Heart left ventricle (tissue), 13 donors: Measurements from ENCODE around the gene TMEM50A.
"Not testable (repeated sequence)": the region's sequence is repeated elsewhere in the genome, so short reads cannot be mapped to it uniquely, and the experiment has no call there.

ENCODE experiments used
- CTCF ChIP-seq, 12 donors: fragments of 200-600 bp; sonication (generic) in 4 of 12; IDR thresholded peaks; one replicate each; pipeline versions ENCODE4 v1.5.0 to v1.8.0; 2018 to 2022; ENCODE audit warnings: antibody characterized with exemption in 12 of 12, mild to moderate bottlenecking in 5 of 12
- POLR2A ChIP-seq, 2 donors: fragments of 450-650 bp; IDR thresholded peaks; one replicate each; pipeline ENCODE4 v1.6.1; 2017; ENCODE audit warnings: antibody characterized with exemption in 2 of 2, mild to moderate bottlenecking in 2 of 2, moderate library complexity in 2 of 2
- donor health status: ischemic (EF 13 %, LVEDD 7.1; RV severe dilation, severe dysfunction).
- donor health status: DM: no; HTN: yes; CAD: no.
- donor health status: DM: no; HTN: no; CAD: no.
- donor health status: ischemic (EF 25% LVEDD 6.9; RV normal size, moderate dysfunction).
- donor health status: ischemic (EF 25% LVEDD 5.7; RV mildly dilated, moderate dysfunction).
- donor health status: ischemic (EF 35%, LVEDD 5.7; RV mildly dilated, moderate dysfunction).
- donor health status: nonischemic (EF 11% LVEDD 7.7; RV severe dilation, severe dysfunction).
- donor health status: DM: yes; HTN: yes; CAD: no.
- donor health status: PGD.
- donor health status: ischemic (EF 29% LVEDD 5.4; RV normal size, mild dysfunction).
- donor health status: nonischemic (EF 23%, LVEDD 6.1; RV moderate dilation, normal function).

- not testable (repeated sequence) for TF ChIP-seq CTCF, POLR2A (IDR thresholded peaks at IDR 0.05)
Observed at GRCh38 chr1:25398079-25398478, 59.9 kb downstream of the TMEM50A start.
